A673 (cell line): ENCODE measurements around the gene GABRD. TPM values are rescaled to one million over a fixed set of nuclear protein-coding genes. Genes with fewer than 3 reads are reported as not detected.

Source experiments
- BruUV-seq: library from RNA; stranded (reverse); fragments of 400-500 nt; replicated peaks from 2 replicates; lab custom pipeline; 2021; lab: Mats Ljungman, UMichigan
- CTCF ChIA-PET: fragments of 300-600 bp; sonication (Branson Sonifier 250); formaldehyde crosslinking; loops from one replicate; lab custom pipeline; 2022; ENCODE audit warnings: antibody characterized with exemption; lab: Charles Lee
- POLR2A ChIA-PET: fragments of 300-600 bp; sonication (Branson Sonifier 250); formaldehyde crosslinking; loops from one replicate; lab custom pipeline; 2022; ENCODE audit warnings: antibody characterized with exemption; ENCODE audit not compliant: low non-redundant PET; lab: Charles Lee
- DNase-seq: peaks from one replicate; pipeline ENCODE4 v3.0.0-alpha.2; 2015; ENCODE audit warnings: low spot score
- H3K27ac ChIP-seq: fragments of 200-600 bp; sonication (generic); 2 replicates; pipeline ENCODE4 v1.5.1; 2016; ENCODE audit warnings: mixed run types, low read depth, mild to moderate bottlenecking, mixed read lengths, antibody characterized with exemption, low read length; ENCODE audit not compliant: poor library complexity, severe bottlenecking
- H3K27me3 ChIP-seq: fragments of 200-600 bp; sonication (generic); replicated peaks from 2 replicates; pipeline ENCODE4 v1.6.1; 2017; ENCODE audit warnings: mixed run types, low read depth, mild to moderate bottlenecking, mixed read lengths, antibody characterized with exemption, low read length; ENCODE audit not compliant: insufficient read depth, poor library complexity
- H3K36me3 ChIP-seq: fragments of 200-600 bp; sonication (generic); 2 replicates; pipeline ENCODE4 v1.6.1; 2016; ENCODE audit warnings: mixed run types, mild to moderate bottlenecking, mixed read lengths, antibody characterized with exemption, low read length; ENCODE audit not compliant: insufficient read depth, poor library complexity, severe bottlenecking
- H3K4me1 ChIP-seq: fragments of 200-600 bp; sonication (generic); 2 replicates; pipeline ENCODE4 v1.6.1; 2017; ENCODE audit warnings: mixed run types, mild to moderate bottlenecking, mixed read lengths, antibody characterized with exemption, low read length; ENCODE audit not compliant: insufficient read depth, poor library complexity, severe bottlenecking
- H3K4me3 ChIP-seq: fragments of 200-600 bp; sonication (generic); 2 replicates; pipeline ENCODE4 v1.5.1; 2016; ENCODE audit warnings: low read depth, mixed run types, mild to moderate bottlenecking, mixed read lengths, low read length; ENCODE audit not compliant: poor library complexity, severe bottlenecking
- H3K9me3 ChIP-seq: fragments of 200-600 bp; sonication (generic); 2 replicates; pipeline ENCODE4 v1.6.1; 2016; ENCODE audit warnings: mixed run types, low read depth, mild to moderate bottlenecking, mixed read lengths, antibody characterized with exemption, low read length; ENCODE audit not compliant: poor library complexity, severe bottlenecking
- CTCF ChIP-seq: fragments of 300-800, 200-600 bp; sonication (generic); conservative IDR thresholded peaks from 2 replicates; pipeline ENCODE4 v1.5.1; 2017; ENCODE audit warnings: low read depth, mild to moderate bottlenecking, antibody characterized with exemption, low read length, moderate library complexity, mixed read lengths
- EZH2 ChIP-seq: fragments of 200-600 bp; sonication (generic); IDR thresholded peaks from 2 replicates; pipeline ENCODE4 v1.6.1; 2017; ENCODE audit warnings: borderline replicate concordance, low read depth, mild to moderate bottlenecking, mixed read lengths, antibody characterized with exemption, low read length; ENCODE audit not compliant: poor library complexity, severe bottlenecking
- intact Hi-C: fragments of 100-400 bp; cut with micrococcal nuclease; formaldehyde crosslinking; loops from one replicate; pipeline ENCODE4 v1.10.0; 2022; ENCODE audit not compliant: unreplicated experiment
- total RNA-seq: library from RNA; stranded (reverse); gene quantifications from 2 replicates; pipeline ENCODE4 v1.2.3, GENCODE V29; 2021

Gene GABRD
- total RNA-seq, 1 experiment from 2014 or later = not detected

- H3K27me3 ChIP-seq = peaks cover 9% of the 10 kb centered on the region
Measured at GRCh38 chr1:2080140-2080539, 61.0 kb downstream of the GABRD start.

More at GRCh38 chr1:2080140-2080539, 61.0 kb downstream of the GABRD start:
- H3K4me3 ChIP-seq = no peak overlapping the region
- peaks cover 16% of the 10 kb centered on the region for H3K9me3 ChIP-seq
- POLR2A ChIA-PET = no interaction called here
- H3K36me3 ChIP-seq = no peaks in the 10 kb centered on the region
- no peak overlapping the region for H3K27ac ChIP-seq
- no TSS peak for BruUV-seq
- intact Hi-C loops = no loop called here
- DNase-seq = no peak
- TF ChIP-seq CTCF (no peak), EZH2 (no peak)
- CTCF ChIA-PET = no interaction called here
- H3K4me1 ChIP-seq = no peaks in the 10 kb centered on the region

Other genes starting within 250 kb of the GABRD start
- gene NADK, start 240.9 kb upstream of the GABRD start, total RNA-seq = 81.3 and 86.2 TPM in 2 replicates
- gene GNB1, start 128.3 kb upstream of the GABRD start, total RNA-seq = 610 and 611 TPM in 2 replicates
- 0.28 TPM in 1 of 2 replicates, not detected in the other for gene CALML6, start 104.1 kb upstream of the GABRD start, total RNA-seq
- 4.1 and 10.3 TPM in 2 replicates for gene TMEM52, start 100.1 kb upstream of the GABRD start, total RNA-seq
- gene CFAP74, start 15.6 kb upstream of the GABRD start, total RNA-seq = not detected in 2 replicates
- 1.9 and 3.2 TPM in 2 replicates for gene PRKCZ, start 31.1 kb downstream of the GABRD start, total RNA-seq
- 114 and 119 TPM in 2 replicates for gene FAAP20, start 175.4 kb downstream of the GABRD start, total RNA-seq
- 84.9 and 88.1 TPM in 2 replicates for gene SKI, start 209.0 kb downstream of the GABRD start, total RNA-seq